NCI-H2196 (cell line): Measurements from ENCODE around the gene EPHA2.

Experiments
- DNase-seq: peaks from one replicate; lab custom pipeline; 2025; ENCODE audit not compliant: unreplicated experiment; lab: John Stamatoyannopoulos, UW

EPHA2 gene

DNA sequence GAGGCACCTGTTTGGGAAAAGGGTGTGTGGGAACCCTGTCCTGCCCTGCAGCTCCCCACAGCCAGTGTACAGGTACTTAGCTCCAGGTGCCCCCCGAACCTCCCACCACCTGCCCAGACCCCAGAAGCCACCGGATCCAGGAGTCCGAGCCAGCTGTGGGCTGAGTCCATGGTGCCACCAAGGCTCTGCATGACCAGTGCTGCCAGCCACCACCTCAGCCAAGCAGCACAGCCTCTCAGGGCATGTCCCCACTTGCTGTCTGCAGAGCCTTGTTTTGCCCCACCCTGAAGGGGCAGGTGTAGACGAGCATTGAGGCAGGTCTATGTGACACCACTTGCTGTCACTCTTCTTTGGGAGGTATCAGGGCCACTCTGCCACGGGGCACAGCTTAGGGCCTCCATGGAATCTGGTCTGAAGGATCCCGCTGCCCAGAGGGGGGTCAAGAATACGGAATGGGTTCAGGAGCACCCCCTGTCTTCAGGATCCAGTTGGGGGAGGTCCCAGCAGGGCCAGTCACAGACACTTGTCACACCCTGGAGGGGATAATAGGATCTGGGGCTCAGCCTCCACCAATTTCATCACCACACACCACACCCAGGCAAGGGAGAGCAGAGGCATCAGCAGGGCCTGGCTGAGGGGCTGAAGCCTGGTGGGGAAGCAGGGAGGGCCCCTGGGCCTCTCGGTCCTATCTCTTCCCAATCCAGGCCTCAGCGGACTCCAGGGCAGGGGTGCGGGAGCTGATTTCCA, 28.9 kb upstream of the EPHA2 start:
- no peak for DNase-seq

DNA sequence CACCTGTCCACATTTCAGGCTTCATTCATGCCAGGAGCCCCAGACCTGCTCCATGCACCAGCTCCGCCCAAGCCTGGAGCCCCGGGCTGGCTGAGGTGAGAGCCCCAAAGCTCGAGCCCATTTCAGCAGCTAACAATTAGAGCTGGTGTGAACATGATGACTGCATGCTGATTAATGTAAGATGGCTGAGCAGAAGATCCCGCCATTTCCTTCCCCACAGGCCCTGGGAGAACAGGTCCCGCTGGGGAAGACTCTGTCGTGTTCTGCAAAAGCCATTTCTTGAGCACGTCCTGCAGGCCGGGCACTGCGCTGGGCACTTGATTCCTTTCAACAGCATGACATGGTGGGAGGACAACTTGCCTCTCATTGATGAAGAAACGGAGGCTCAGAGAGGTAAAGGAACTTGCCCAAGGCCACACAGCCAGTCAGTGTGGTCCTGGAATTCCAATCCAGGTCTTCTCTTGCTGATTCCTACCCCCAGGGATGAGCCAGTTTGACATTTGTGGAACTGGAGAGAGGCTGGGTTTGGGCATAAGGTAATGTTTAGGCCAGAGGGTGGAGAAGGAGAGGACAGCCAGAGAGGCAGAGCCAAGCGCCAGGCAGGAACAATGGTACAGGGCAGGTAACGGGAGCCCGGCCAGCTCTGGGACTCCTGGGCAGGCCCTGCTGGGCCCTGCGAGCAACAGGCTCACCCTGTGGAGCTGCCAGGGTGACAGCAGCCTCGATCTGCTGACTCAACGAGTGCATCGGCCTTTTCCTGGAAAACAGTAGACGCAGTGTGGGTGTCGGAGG, 28.1 kb upstream of the EPHA2 start:
- no peak for DNase-seq

DNA sequence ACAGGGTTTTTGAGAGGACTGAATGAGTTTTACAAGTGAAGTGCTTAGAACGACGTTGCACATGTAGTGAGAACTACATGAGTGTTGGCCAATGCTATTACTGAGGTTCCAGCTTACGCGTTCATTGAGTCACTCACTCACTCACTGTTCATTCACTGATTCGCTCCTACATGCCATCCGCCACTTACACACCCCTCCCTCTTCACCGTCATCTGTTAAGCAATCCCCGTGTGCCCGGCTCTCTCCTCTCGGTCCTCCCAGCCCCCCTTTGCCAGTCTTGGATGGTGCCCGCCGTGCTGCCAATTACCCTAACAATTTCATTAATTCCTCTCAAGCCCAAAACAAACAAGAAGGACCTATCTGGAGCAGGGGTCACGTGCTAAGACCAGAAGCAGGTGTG, 27.3 kb upstream of the EPHA2 start:
- no peak for DNase-seq

DNA sequence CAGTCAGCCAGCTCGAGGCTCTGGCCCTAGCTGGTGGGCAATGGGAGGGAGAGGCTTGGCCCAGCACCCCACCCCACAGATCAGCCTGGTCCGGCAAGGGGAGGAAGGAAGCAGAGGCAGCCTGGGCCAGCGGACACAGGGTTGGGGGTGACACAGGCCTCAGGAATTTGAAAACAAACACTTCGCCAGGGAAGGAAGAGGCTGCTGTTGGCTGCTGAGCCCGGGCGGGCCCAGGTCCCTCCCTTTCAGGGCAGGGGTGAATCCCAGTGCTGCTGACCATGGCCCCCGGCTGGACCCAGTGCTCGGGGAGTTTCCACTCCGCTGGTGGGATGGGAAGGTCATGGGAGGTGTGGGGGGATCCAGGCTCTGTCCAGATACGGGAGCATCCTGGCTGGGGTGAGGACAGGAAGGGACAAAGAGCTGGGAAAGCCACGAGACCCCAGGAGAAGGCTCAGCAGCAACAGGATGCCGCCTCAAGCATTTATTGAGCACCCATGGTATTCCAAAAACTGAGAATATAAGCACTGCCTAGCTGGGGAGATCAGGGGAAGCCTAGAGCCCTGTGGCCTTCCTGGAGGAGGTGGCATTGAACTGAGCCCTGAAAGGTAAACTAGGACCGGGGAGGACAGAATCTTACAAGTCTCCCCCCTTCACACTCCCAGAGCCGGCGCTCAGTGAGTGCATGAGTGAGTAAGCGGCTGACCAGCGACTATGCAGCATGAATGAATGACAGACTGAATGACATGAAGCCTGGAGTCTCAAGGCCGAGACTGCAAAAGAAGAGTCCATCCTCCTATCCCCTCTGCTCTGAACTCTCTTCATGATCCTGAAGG, 26.2 kb upstream of the EPHA2 start:
- no peak for DNase-seq

DNA sequence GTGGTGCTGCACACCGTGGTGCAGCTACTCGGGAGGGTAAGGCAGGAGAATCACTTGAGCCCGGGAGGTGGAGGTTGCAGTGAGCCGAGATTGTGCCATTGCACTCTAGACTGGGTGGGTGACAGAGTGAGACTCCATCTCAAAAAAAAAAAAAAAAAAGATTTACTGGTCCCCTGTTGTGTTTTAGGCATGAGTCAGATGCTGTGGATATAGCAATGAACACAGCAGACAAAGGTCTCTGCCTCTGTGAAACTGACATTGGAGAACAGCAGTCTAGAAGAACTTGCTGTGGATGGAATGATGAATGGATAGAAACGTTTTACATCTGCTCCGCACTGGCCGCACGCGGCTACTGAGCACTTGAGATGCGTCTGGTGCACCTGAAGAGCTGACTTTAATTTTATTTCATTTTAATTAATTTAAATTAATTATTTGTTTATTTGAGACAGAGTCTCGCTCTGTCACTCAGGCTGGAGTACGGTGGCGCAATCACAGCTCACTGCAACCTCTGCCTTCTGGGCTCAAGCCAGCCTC, 24.5 kb upstream of the EPHA2 start:
- DNase-seq: no peak

DNA sequence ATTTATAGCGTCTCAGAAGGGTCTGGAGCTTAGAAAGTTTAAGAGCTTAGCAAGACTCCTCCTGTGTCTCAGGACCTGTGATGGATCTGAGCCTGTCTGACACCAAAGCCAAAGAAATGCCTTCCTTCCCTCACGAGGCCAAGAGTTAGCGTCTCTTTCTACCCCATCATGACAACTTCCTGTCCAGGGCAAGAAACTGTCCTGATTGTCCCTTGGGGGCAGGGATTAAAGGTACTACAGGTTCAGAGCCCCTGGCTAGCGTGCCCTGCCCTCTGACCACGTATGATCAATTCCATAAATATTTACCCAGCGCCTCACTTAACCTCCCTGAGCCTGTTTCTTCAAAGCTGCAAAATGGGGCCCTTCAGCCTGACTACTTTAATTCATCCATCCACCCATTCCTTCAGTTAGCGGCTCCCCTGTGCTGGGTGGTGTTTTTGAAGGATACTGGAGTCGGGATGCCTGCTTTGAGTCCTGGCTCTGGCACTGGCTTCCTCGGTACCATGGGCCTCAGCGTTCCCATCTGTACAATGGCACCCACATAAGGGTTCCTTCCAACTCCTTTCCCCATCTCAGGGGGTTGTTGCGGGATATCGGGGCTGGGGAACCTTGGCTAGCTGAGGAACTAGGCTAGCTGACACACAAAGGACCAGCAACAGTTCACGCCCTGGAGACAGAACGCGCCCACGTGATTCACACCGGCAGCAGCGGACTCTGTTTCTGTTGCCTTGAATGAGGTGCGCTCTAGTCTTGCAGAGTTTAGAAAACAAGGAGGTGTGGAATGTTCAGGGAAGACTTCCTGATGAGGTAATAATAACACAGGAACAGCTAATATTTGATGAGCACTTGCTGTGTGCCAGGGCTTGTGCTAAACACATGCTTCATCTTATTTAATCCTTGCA, 23.0 kb upstream of the EPHA2 start:
- DNase-seq: no peak

DNA sequence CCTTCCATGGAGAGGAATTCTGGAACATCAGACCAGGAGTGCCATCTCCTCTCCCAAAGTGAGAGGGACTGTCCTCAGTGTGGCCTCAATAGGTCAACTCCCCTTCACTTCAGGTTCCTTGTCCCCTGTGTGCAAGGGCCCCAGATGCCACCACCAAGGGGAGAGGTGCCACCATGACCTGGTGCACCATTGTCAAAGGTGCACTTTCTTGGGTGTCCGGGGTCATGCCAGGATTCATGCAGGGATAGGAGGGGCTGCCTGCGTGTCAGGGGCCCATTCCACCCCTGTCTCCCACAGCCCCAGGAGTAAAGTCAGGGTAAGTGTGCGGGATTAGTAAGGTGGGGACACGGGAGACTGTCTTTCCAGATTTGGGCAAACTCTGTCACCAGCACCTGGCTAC, 21.4 kb upstream of the EPHA2 start:
- DNase-seq: no peak

DNA sequence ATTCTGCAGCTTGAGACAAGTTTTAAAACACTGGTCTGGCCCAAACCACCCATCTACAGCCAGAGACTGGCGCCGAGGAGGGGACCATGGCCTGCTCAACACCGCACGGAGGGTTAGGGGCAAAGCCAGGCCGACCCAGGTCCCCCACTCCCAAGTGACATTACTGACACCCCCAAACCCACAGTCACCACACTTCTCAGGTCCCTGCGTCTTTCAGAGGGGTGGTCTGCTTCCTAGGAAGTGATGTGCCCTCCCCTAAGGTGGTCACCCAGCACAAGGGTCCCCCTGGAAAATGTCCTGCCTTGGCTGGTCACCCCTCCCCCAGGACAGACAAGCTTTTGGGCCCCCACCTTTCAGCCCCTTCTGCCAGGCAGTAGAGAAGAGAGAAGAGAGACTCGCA, 20.8 kb upstream of the EPHA2 start:
- DNase-seq: no peak

DNA sequence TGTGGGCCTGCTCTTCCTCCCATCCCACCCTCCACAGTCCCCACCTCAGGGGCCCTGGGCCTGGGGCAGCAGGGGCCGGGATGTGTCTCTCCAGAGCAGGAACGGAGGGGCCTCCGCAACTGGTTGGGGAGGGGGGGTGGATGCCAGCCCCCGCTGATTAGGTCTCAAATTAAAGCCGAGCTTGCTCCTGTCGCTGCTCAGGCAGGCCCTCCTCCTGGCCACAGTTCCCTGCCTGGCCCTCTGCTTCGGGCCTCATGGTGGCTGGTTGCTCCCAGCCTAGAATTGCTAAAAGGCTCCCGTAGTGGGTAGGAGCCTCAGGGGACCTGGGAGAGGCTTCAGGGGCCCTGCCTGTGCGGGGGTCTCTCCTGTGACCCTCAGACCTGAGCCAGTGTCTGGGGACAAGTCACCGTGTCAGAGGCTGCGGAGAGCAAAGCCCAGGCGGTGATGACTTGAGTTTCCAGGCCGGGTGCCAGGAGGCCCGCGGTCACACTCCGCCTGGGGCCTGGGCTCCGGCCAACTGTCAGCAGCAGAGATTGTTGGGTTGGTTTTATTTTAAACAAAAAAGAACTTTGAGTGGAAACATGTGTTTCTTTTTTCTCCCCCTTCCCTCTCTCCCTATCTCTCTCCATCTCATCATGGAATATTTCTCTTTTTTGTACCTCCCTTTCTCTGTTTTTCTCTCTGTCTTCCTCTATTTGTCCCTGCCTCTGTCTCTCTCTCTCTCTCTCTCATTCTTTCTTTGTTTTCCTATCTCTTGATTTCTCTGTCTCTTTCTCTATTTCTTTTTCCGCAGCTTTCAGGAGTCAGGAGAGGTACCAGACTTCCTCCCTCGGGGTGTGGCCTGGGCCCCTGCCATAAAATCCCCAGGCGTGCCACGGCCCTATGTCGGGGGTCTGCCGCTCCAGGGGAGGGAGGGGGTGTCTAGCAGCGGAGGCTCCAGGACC, 20.0 kb upstream of the EPHA2 start:
- DNase-seq: peak; percentile 80

DNA sequence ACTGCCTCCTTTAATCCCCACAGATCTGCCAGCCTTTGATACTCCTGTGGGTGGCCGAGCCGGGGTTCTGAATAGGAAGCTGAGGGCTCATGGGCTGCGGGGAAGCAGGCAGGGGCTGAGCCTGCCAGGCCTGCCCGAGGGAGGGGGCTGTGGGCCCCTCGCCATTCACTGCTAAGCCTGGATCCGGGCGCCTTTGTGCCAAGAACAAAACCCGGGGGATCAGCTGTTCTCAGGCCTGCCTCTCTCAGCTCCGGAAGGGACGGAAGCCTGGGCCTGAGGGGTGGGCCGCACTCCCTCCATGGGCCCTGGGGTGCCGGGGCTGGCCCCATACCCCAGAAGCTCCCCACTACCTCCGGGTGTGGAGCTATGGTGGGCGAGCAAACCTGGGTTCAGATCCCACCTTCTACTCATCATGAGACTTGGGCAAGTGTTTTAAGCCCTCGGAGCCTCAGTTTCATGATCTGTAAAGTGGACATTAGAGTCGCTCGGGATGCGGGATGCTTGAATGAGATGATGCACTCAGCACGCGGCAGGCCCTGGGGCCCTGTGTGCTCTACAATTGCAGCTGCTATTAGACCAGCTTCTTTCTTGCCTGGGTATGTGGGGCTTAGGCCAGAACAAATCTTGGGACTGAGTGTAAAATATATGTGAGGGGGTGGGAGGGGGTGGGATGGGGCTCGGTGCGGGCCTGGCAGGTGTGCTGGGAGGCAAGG, 19.2 kb upstream of the EPHA2 start:
- DNase-seq: no peak

DNA sequence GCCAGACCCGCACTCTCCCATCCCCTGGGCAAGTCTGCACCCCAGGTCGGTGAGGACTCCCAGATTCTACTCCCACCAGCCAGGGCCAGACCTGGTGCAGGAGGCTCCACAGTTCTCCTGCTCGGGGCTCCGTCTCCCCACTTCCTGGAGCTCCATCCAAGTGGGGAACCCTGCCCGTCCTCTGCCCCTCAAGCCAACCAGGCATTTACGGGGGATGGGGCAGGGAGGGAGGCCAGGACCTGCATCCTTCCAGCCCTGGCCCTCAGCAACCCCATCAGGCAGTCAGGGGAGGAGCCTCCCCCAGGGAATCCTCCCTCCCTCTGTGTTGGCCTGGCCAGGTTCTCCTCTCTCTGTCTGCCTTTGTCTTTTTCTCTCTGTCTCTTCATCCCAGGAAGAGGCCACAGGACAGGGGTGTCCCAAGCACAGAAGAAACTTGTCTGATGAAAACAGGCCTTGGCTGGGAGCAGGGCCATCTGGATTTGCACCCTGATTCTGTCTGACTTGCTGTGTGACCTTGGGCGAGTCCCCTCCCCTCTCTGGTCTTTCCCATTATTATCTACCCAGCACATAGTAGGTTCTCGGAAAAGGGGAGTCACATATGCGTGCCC, 18.5 kb upstream of the EPHA2 start:
- DNase-seq: no peak

DNA sequence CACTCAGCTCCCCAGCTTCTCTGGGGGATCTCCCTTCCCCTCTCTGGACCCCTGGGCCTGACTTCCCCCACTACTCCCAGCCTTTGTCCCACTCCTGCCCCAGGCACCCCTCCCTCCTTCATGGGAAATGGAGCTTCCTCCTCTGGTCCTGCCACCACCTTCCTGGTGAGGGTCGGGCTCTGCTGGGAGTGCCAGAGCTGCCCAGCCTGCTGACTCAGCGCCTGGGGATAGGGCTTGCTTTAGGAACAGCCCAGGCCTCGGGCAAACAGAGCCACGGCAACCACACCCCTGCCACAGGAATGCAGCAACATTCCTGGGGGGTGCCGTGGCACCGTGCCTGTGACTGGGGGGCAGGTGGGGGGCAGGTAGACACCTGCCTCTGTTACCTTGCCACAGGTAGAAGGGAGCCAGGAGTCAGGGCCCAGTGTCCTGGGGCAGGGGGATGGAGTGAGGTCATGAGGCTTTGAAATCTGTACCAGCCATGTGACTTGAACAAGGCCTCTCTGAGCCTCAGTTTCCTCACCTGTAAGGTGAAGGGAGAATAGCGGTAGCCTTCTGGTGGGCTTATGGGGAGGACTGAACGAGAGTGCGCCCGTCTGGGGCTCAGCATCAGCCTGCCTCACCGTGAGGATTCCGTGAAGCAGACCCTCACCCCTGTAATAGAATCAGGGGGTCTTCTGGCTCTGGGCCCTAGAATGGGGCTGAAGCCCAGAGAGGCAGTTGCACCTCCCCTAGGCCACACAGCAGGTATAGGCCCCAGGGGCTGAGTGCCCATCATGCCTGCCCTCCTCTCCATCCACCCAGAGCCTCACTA, 17.8 kb upstream of the EPHA2 start:
- peak; percentile 40 for DNase-seq

DNA sequence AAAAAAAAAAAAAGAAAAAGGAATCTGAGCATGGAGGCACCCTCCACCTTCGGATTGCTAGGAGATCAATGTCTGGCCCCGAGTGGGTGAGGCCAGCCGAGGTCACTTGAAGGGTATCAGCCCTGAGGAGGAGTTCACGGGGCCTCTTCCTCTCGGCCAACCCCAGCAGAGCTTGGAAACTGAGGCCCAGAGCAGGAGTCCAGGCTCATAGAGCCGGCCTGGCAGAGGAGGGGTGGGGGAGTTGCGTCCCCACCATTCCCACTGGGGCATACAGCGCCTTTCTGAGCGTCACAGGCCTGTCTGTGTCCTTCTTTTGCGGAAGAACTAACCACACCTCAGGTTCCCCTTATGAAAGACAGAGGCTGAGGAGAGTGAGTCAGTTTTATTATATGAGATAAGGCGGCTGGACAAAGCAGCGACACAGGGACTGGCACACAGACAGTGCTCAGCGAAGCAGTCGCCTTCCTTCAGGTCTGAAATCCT, 17.1 kb upstream of the EPHA2 start:
- no peak for DNase-seq

DNA sequence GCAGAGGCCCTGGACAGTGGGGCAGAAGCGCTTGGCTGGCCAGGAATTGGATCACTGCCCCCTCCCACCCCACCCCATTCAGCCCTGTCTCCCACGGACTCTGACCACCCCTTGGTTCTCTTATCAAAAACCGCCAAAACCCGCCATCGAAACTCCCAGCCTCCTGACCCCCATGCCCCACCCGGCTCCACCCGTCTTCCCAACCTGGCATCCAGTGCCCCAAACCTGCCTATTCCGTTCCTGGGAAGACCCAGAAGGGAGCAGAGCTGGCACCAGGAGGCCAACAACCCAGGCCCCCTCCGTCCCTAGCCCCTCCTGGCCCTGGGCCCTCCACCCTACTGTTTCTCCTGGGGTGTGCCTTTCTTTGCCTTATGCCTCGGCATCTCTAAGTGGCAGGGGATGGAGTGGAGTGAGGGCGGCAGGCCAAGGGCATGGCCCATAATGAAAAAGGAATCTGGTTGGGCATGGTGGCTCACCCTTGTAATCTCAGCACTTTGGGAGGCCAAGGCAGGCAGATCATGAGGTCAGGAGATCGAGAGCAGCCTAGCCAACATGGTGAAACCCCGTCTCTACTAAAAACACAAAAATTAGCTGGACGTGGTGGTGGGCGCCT, 16.5 kb upstream of the EPHA2 start:
- no peak for DNase-seq

DNA sequence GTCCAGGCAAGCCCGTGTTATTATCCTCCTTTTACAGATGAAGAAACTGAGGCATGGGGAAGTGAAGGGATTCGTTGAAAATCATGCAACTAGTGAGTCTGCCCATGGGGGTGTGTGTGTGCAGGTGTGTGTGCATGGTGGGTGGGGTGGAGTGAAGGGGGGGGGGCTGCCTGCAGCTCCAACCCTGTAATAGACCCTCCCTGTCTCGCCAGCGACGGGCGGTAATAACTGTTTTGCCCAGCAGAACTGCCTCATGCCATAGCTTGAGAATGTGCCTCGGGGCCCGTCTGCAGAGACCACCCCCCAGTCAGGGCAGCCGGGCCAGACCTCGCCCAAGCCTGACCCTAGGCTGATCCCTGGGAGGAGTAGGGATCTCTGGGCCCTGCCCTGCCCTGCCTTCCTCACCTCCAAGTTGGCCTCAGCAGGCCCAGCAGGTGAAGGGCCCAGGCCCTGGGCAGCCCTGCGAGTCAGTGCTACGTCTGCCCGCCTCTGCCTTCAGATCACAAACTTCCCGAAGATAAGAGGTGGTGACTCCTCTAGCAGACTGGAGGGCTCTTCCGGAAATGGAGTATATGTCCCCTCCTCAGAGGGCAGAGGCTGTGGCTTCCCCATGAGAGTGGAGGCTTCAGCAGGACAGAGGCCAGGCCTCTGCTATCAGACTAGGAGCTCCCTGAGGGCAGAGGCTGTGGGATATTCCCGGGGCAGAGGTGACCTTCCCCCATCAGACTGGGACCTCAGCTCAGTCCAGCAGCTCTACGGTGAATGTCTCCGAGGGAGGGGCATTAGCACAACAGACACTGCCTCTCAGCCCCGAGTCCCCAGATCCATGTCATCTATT, 15.7 kb upstream of the EPHA2 start:
- DNase-seq: no peak

DNA sequence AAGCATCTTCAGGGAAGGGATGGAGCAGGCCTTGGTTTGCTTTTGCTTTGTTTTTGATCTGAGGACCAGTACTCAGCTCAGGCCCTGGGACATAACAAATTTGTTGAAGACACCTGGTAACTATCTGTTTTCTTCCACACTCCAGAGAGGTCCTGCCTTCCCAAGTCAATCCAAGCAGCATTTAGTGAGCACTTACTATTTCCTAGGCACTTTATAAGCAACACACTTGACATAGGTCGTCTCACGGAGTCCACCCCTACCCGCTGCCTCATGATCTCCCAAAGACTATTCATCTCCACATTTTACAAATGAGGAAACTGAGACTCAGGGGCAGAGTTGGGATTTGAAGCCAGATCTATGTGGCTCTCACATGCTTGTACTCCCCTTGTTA, 14.4 kb upstream of the EPHA2 start:
- DNase-seq: no peak
